Measurements from ENCODE around the gene SMU1. TPM values are rescaled to one million over a fixed set of nuclear protein-coding genes. Genes with fewer than 3 reads are reported as not detected.
A peak's percentile ranks its signal among the peaks of the same experiment; 100 is the strongest.
"Not testable (repeated sequence)": the region's sequence is repeated elsewhere in the genome, so short reads cannot be mapped to it uniquely, and the experiment has no call there.

SMU1 gene
- total RNA-seq, 4 donors from 2014 or later: 17.8 to 22.6 (median 19.6) TPM

DNA sequence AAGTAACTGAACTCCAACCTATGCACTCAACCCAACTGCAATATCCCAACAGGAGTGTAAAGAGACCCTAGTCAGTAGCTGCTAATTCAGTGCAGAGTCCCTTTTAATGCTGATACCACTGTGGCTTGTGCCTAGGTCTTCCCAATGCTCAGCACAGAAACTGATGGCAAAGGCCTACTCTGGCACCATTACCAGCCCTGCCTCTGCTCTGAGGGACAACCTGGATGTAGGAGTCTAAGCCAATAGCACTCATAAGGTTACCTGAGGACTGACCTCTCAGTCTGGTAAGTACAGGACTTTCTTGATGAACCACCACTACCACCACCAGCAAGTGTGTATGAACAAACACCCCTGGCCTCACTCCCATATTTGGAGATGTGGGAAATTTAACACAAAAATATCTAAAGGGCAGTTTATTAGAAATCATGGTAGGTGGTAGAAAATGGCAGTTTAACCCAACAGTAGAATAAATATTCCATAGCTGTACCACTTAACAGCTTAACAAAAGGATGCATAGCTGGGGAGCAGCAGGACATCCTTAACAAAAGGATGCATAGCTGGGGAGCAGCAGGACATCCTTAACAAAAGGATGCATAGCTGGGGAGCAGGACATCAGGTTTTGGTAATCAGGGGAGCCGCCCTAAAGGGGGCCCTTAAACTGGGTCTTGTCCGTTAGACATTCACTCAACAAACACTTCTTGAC, 62.4 kb downstream of the SMU1 start:
- peaks cover 0 to 9% (median 0%) of the 10 kb centered on the region in 4 donors for H3K36me3 ChIP-seq
- TF ChIP-seq EP300 (IDR thresholded peaks at IDR 0.05) (no peak), POLR2A (IDR thresholded peaks at IDR 0.05; ENCODE audit: low read depth) (no peak), POLR2AphosphoS5 (IDR thresholded peaks at IDR 0.05) (no peak)
- TF ChIP-seq, protein P1, sequence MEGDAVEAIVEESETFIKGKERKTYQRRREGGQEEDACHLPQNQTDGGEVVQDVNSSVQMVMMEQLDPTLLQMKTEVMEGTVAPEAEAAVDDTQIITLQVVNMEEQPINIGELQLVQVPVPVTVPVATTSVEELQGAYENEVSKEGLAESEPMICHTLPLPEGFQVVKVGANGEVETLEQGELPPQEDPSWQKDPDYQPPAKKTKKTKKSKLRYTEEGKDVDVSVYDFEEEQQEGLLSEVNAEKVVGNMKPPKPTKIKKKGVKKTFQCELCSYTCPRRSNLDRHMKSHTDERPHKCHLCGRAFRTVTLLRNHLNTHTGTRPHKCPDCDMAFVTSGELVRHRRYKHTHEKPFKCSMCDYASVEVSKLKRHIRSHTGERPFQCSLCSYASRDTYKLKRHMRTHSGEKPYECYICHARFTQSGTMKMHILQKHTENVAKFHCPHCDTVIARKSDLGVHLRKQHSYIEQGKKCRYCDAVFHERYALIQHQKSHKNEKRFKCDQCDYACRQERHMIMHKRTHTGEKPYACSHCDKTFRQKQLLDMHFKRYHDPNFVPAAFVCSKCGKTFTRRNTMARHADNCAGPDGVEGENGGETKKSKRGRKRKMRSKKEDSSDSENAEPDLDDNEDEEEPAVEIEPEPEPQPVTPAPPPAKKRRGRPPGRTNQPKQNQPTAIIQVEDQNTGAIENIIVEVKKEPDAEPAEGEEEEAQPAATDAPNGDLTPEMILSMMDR (IDR thresholded peaks at IDR 0.05): no peak
- no peaks in the 10 kb centered on the region for H3K27me3 ChIP-seq
- DNase-seq (ENCODE audit: extremely low spot score): no peak
- H3K27ac ChIP-seq (replicated peaks in 1 of 4): no peak overlapping the region
- H3K4me3 ChIP-seq: no peak overlapping the region
- no peaks in the 10 kb centered on the region for H3K9me3 ChIP-seq
- H3K4me1 ChIP-seq: no peaks in the 10 kb centered on the region
- intact Hi-C loops (cut with DNase I): no loop called here
- 80% methylated on average over 2 of the region's 2 CpGs for WGBS

DNA sequence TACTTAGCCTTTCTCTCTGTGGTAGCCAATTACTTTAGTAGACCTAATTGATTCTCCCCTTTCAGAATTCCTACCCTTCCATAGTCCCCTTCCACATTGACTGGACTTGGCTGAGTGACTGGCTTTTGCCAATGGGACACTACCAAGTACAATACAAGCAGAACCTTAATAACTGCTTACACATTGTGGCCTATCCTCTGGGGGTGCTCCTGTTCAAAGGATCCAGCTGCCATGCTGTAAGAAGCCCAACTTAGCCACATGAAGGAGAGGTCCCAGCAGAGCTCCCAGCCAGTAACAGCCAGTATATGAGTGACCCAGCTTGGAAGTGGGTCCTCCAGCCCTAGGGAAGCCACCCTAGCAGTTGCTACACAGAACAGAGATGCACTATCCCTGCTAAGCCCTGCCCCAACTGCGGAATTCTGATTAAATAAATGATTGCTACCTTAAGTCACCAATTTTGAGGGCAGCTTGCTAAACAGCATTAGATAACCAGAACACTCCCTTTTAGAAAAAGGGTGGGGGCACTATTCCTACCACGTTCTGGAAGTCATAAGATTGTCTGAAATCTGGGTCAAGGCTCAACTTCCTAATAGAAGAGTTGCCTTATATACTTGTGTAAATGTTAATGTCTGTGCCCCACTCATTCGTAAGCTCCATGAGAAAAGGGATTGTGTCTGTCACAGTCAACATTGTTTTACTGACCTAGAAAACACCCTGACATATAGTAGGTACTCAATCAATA, 64.0 kb downstream of the SMU1 start:
- Histone ChIP-seq H3K36me3 (no peaks in the 10 kb centered on the region), H3K27me3 (no peaks in the 10 kb centered on the region), H3K4me3 (no peak overlapping the region), H3K9me3 (no peaks in the 10 kb centered on the region), H3K27ac (replicated peaks in 1 of 4) (no peak overlapping the region), H3K4me1 (no peaks in the 10 kb centered on the region)
- 87% methylated on average over 3 of the region's 3 CpGs for WGBS
- no peak for DNase-seq (ENCODE audit: extremely low spot score)
- intact Hi-C loops (cut with DNase I): no loop called here
- TF ChIP-seq, protein P1 (IDR thresholded peaks at IDR 0.05): no peak
- TF ChIP-seq POLR2AphosphoS5 (IDR thresholded peaks at IDR 0.05) (no peak), EP300 (IDR thresholded peaks at IDR 0.05) (no peak), POLR2A (IDR thresholded peaks at IDR 0.05; ENCODE audit: low read depth) (no peak)

DNA sequence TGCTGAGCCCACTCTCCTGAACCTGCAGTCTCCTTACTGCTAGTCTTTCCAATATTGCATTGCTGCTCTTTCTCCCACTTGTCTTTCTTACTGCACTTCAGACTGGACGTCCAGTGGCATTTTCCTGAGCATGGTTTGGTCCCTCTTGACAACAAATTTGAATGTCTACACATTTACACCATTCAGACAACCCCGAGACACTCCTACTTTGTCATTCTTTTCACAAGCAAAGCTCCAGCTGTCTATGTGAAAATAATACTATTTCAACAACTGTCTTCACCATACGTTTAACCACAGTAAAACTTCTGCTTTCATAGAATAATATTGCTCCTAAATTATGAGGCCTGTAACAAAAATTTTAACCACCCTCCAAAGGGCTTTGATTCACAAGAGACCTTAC, 64.6 kb downstream of the SMU1 start:
- Histone ChIP-seq H3K36me3 (no peaks in the 10 kb centered on the region), H3K27me3 (no peaks in the 10 kb centered on the region), H3K4me1 (no peaks in the 10 kb centered on the region), H3K27ac (replicated peaks in 1 of 4) (no peak overlapping the region), H3K9me3 (no peaks in the 10 kb centered on the region), H3K4me3 (no peak overlapping the region)
- intact Hi-C loops (cut with DNase I): no loop called here
- no peak for DNase-seq (ENCODE audit: extremely low spot score)
- 80% methylated on average over 3 of the region's 3 CpGs for whole genome bisulfite sequencing
- TF ChIP-seq EP300 (IDR thresholded peaks at IDR 0.05) (no peak), POLR2AphosphoS5 (IDR thresholded peaks at IDR 0.05) (no peak), POLR2A (IDR thresholded peaks at IDR 0.05; ENCODE audit: low read depth) (no peak)
- TF ChIP-seq, protein P1 (IDR thresholded peaks at IDR 0.05): no peak

DNA sequence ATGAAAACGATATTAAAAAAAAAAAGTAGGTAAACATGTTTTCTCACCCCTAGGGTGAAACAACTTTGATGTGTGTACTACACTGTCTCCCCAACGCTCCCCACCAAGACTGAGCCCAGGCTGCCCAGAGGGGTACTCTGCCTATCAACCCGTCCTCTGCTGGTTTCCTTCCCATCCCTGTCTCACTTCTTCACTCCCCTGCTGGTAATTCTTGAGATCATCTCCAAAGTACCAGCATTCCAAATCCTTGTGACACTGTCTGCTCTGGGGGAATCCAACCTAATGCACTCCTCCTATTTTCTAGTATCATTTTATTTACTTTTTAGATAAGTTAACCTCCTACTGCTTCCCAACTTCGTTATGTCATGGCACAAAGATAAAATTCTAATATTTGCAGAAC, 68.7 kb downstream of the SMU1 start:
- intact Hi-C loops (cut with DNase I): no loop called here
- H3K27ac ChIP-seq (replicated peaks in 1 of 4): no peak overlapping the region
- H3K27me3 ChIP-seq: no peaks in the 10 kb centered on the region
- H3K9me3 ChIP-seq: no peaks in the 10 kb centered on the region
- H3K4me3 ChIP-seq: no peak overlapping the region
- H3K4me1 ChIP-seq: no peaks in the 10 kb centered on the region
- H3K36me3 ChIP-seq: no peaks in the 10 kb centered on the region
- TF ChIP-seq, protein P1 (IDR thresholded peaks at IDR 0.05): no peak
- no peak for TF ChIP-seq POLR2A (IDR thresholded peaks at IDR 0.05; ENCODE audit: low read depth)
- TF ChIP-seq EP300 (IDR thresholded peaks at IDR 0.05): no peak
- no peak for TF ChIP-seq POLR2AphosphoS5 (IDR thresholded peaks at IDR 0.05)
- WGBS: 97% methylated on average over 4 of the region's 4 CpGs
- no peak for DNase-seq (ENCODE audit: extremely low spot score)

DNA sequence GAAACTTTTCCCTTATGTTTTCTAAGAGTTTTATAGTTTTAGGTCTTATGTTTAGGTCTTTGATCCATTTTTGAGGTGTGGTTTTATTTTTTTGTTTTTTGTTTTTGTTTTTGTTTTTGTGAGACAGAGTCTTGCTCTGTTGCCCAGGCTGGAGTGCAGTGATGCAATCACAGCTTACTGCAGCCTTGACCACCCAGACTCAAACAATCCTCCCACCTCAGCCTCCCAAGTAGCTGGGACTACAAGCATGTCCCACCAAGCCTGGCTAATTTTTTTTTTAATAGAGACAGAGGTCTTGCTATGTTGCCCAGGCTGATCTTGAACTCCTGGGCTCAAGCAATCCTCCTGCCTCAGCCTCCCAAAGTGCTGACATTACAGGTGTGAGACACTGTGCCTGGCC, 71.1 kb downstream of the SMU1 start:
- H3K27me3 ChIP-seq; H3K36me3 ChIP-seq; H3K9me3 ChIP-seq; H3K27ac ChIP-seq (replicated peaks in 1 of 4); H3K4me3 ChIP-seq; intact Hi-C loops (cut with DNase I); DNase-seq (ENCODE audit: extremely low spot score): not testable (repeated sequence)
- H3K4me1 ChIP-seq: peaks cover 8 to 14% (median 12%) of the 10 kb centered on the region in 4 donors

DNA sequence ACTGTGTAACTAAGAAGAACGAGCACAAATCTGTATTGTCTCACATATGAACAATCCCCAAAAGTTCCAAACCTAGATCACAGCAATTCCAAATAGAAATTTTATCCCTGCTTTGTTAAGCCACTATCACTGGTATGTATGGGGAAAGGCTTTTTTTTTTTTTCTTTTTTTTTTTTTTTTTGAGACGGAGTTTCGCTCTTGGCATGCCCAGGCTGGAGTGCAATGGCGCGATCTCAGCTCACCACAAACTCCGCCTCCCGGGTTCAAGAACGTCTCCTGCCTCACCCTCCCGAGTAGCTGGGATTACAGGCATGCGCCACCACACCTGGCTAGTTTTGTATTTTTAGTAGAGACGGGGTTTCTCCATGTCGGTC, 75.8 kb downstream of the SMU1 start:
- DNase-seq (ENCODE audit: extremely low spot score); H3K27me3 ChIP-seq; intact Hi-C loops (cut with DNase I); H3K9me3 ChIP-seq: not testable (repeated sequence)
- peaks cover 10 to 25% (median 20%) of the 10 kb centered on the region in 4 donors for H3K36me3 ChIP-seq
- peak overlapping the region; percentile 85 to 97 (median 93) for H3K27ac ChIP-seq (replicated peaks in 1 of 4)
- WGBS: 16% methylated on average over 11 of the region's 12 CpGs
- peaks cover 10 to 28% (median 23%) of the 10 kb centered on the region in 4 donors for H3K4me1 ChIP-seq
- peak overlapping the region; percentile 72 to 95 (median 82) for H3K4me3 ChIP-seq

Measured in esophagus muscularis mucosa (tissue), 4 donors.